H1 (cell line): ENCODE data around the gene PLCB4. TPM values are rescaled to one million over a fixed set of nuclear protein-coding genes. Genes with fewer than 3 reads are reported as not detected.

Source experiments
- ATF2 ChIP-seq: IDR thresholded peaks from 2 replicates; pipeline ENCODE4 v1.6.1; 2012; ENCODE audit warnings: low read length, inconsistent platforms
- BACH1 ChIP-seq: IDR thresholded peaks from 2 replicates; pipeline ENCODE4 v1.6.1; 2012; ENCODE audit warnings: low read length, improper control_type of control experiment
- RXRA ChIP-seq: IDR thresholded peaks from 2 replicates; pipeline ENCODE4 v1.6.1; 2011; ENCODE audit warnings: low read depth, mild to moderate bottlenecking, low read length, moderate library complexity; ENCODE audit not compliant: insufficient read depth
- polyA plus RNA-seq, 7 experiments: library from polyadenylated mRNA; depleted of rRNA in 3 of 7; stranded (reverse) in 5 of 7; unstranded in 2 of 7; fragments of >200 nt in 5 of 7; fragments of 200-250 nt in 2 of 7; gene quantifications; 1 replicate in 5 of 7; 2 replicates in 1 of 7; 4 replicates in 1 of 7; pipeline versions ENCODE4 v1.2.1 to v1.2.3, GENCODE V29; 2011 to 2013; ENCODE audit warnings: missing spikeins in 2 of 7, mixed read lengths in 2 of 7
- total RNA-seq: library from RNA; stranded (reverse); fragmentation: NEBNext Ultra II Directional; extraction: Animal tissue kit (Norgen Biotek cat#: 25700); gene quantifications from 2 replicates; pipeline ENCODE4 v1.2.1, GENCODE V29; 2021

Gene PLCB4
- total and polyA plus RNA-seq, 2 of the 8 experiments (the other 6 are each of a cell fraction or from before 2014, with no cell fraction given), result 3.2 to 14.1 TPM

GRCh38 chr20:9147547-9148024 is 78.7 kb downstream of the PLCB4 start (continued):
- TF ChIP-seq ATF2 (no peak), RXRA (no peak), BACH1 (no peak)
